HEK293 (cell line): Measurements from ENCODE around the gene DENND6B.

Experiments
- GFI1B ChIP-seq: fragments of 450-650 bp; formaldehyde crosslinking; IDR thresholded peaks from 2 replicates; pipeline ENCODE4 v1.5.1; 2016; ENCODE audit warnings: missing biosample characterization, missing genetic modification characterization
- GLIS1 ChIP-seq: fragments of 450-650 bp; formaldehyde crosslinking; IDR thresholded peaks from 2 replicates; pipeline ENCODE4 v1.5.1; 2016; ENCODE audit warnings: missing biosample characterization, missing genetic modification characterization
- KLF9 ChIP-seq: fragments of 450-650 bp; formaldehyde crosslinking; IDR thresholded peaks from 2 replicates; pipeline ENCODE4 v1.5.1; 2016; ENCODE audit warnings: missing biosample characterization, missing genetic modification characterization, low read depth
- MZF1 ChIP-seq: fragments of 450-650 bp; formaldehyde crosslinking; IDR thresholded peaks from 2 replicates; pipeline ENCODE4 v1.5.1; 2017; ENCODE audit warnings: missing biosample characterization, missing genetic modification characterization, borderline replicate concordance
- SP2 ChIP-seq: fragments of 450-650 bp; formaldehyde crosslinking; IDR thresholded peaks from 2 replicates; pipeline ENCODE4 v1.5.1; 2016; ENCODE audit warnings: missing biosample characterization, missing genetic modification characterization
- YY1 ChIP-seq: fragments of 450-650 bp; formaldehyde crosslinking; IDR thresholded peaks from 2 replicates; pipeline ENCODE4 v1.5.1; 2018; ENCODE audit warnings: missing biosample characterization, missing genetic modification characterization
- ZBTB8A ChIP-seq: fragments of 450-650 bp; formaldehyde crosslinking; IDR thresholded peaks from 2 replicates; pipeline ENCODE4 v1.5.1; 2016; ENCODE audit warnings: missing biosample characterization, missing genetic modification characterization
- ZEB2 ChIP-seq: fragments of 450-650 bp; formaldehyde crosslinking; IDR thresholded peaks from 2 replicates; pipeline ENCODE4 v1.5.1; 2016; ENCODE audit warnings: missing biosample characterization, missing genetic modification characterization
- ZFHX2 ChIP-seq: fragments of 450-650 bp; formaldehyde crosslinking; conservative IDR thresholded peaks from 2 replicates; pipeline ENCODE4 v1.5.1; 2016; ENCODE audit warnings: missing biosample characterization, missing genetic modification characterization
- ZFP3 ChIP-seq: fragments of 450-650 bp; formaldehyde crosslinking; IDR thresholded peaks from 2 replicates; pipeline ENCODE4 v1.5.1; 2016; ENCODE audit warnings: low read depth, missing biosample characterization, missing genetic modification characterization
- ZNF10 ChIP-seq: fragments of 450-650 bp; formaldehyde crosslinking; IDR thresholded peaks from 2 replicates; pipeline ENCODE4 v1.5.1; 2017; ENCODE audit warnings: missing biosample characterization, missing genetic modification characterization
- ZNF114 ChIP-seq: fragments of 450-650 bp; formaldehyde crosslinking; IDR thresholded peaks from 2 replicates; pipeline ENCODE4 v1.5.0; 2017; ENCODE audit warnings: missing biosample characterization, missing genetic modification characterization
- ZNF214 ChIP-seq: fragments of 450-650 bp; formaldehyde crosslinking; IDR thresholded peaks from 2 replicates; pipeline ENCODE4 v1.5.1; 2017; ENCODE audit warnings: missing biosample characterization, mild to moderate bottlenecking, missing genetic modification characterization, borderline replicate concordance
- ZNF221 ChIP-seq: fragments of 450-650 bp; formaldehyde crosslinking; IDR thresholded peaks from 2 replicates; pipeline ENCODE4 v1.5.1; 2017; ENCODE audit warnings: missing biosample characterization, missing genetic modification characterization, borderline replicate concordance
- ZNF23 ChIP-seq: fragments of 450-650 bp; formaldehyde crosslinking; IDR thresholded peaks from 2 replicates; pipeline ENCODE4 v1.5.1; 2016; ENCODE audit warnings: missing biosample characterization, missing genetic modification characterization, borderline replicate concordance
- ZNF239 ChIP-seq: fragments of 450-650 bp; formaldehyde crosslinking; IDR thresholded peaks from 2 replicates; pipeline ENCODE4 v1.5.1; 2016; ENCODE audit warnings: missing biosample characterization, missing genetic modification characterization
- ZNF248 ChIP-seq: fragments of 450-650 bp; formaldehyde crosslinking; IDR thresholded peaks from 2 replicates; pipeline ENCODE4 v1.5.1; 2017; ENCODE audit warnings: missing biosample characterization, missing genetic modification characterization
- ZNF274 ChIP-seq, 2 experiments: fragments of 200-500 bp in 1 of 2; fragments of 450-650 bp in 1 of 2; sonication (Bioruptor generic) in 1 of 2; formaldehyde crosslinking in 1 of 2; IDR thresholded peaks; 2 replicates each; pipeline versions ENCODE4 v1.5.1 to v1.6.1; 2014 to 2016; ENCODE audit warnings: borderline replicate concordance in 1 of 2, inconsistent platforms in 1 of 2, low read length in 1 of 2, missing biosample characterization in 1 of 2, missing genetic modification characterization in 1 of 2
- ZNF362 ChIP-seq: fragments of 450-650 bp; formaldehyde crosslinking; IDR thresholded peaks from 2 replicates; pipeline ENCODE4 v1.5.1; 2016; ENCODE audit warnings: missing biosample characterization, missing genetic modification characterization
- ZNF394 ChIP-seq: fragments of 450-650 bp; formaldehyde crosslinking; IDR thresholded peaks from 2 replicates; pipeline ENCODE4 v1.5.1; 2016; ENCODE audit warnings: missing biosample characterization, missing genetic modification characterization, mild to moderate bottlenecking, moderate library complexity, borderline replicate concordance
- ZSCAN23 ChIP-seq: fragments of 450-650 bp; formaldehyde crosslinking; IDR thresholded peaks from 2 replicates; pipeline ENCODE4 v1.5.1; 2016; ENCODE audit warnings: missing biosample characterization, missing genetic modification characterization
- TF ChIP-seq, protein P1 (sequence below): fragments of 450-650 bp; formaldehyde crosslinking; IDR thresholded peaks from 2 replicates; pipeline ENCODE4 v1.5.1; 2017; ENCODE audit warnings: missing biosample characterization, missing genetic modification characterization
- TF ChIP-seq, protein P2 (sequence below): fragments of 450-650 bp; formaldehyde crosslinking; IDR thresholded peaks from 2 replicates; pipeline ENCODE4 v1.5.1; 2016; ENCODE audit warnings: missing biosample characterization, missing genetic modification characterization
- TF ChIP-seq, protein P3 (sequence below): fragments of 450-650 bp; formaldehyde crosslinking; IDR thresholded peaks from 2 replicates; pipeline ENCODE4 v1.5.1; 2016; ENCODE audit warnings: missing biosample characterization, missing genetic modification characterization
- TF ChIP-seq, protein P4 (sequence below): fragments of 450-650 bp; formaldehyde crosslinking; IDR thresholded peaks from 2 replicates; pipeline ENCODE4 v1.5.1; 2016; ENCODE audit warnings: missing biosample characterization, missing genetic modification characterization
- TF ChIP-seq, protein P5 (sequence below): fragments of 450-650 bp; formaldehyde crosslinking; IDR thresholded peaks from 2 replicates; pipeline ENCODE4 v1.5.1; 2016; ENCODE audit warnings: missing biosample characterization, missing genetic modification characterization

The DENND6B gene

GRCh38 chr22:50303848-50304527 is 22.8 kb downstream of the DENND6B start (continued):
- TF ChIP-seq ZNF362 (tag by site-specific recombination), result no peak
- no peak for TF ChIP-seq ZSCAN23 (tag by site-specific recombination)
- peak; percentile 63 for TF ChIP-seq SP2
- TF ChIP-seq, protein P1, sequence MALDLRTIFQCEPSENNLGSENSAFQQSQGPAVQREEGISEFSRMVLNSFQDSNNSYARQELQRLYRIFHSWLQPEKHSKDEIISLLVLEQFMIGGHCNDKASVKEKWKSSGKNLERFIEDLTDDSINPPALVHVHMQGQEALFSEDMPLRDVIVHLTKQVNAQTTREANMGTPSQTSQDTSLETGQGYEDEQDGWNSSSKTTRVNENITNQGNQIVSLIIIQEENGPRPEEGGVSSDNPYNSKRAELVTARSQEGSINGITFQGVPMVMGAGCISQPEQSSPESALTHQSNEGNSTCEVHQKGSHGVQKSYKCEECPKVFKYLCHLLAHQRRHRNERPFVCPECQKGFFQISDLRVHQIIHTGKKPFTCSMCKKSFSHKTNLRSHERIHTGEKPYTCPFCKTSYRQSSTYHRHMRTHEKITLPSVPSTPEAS (tag by site-specific recombination), result no peak
- TF ChIP-seq ZNF394 (tag by site-specific recombination), result no peak
- TF ChIP-seq, protein P2, sequence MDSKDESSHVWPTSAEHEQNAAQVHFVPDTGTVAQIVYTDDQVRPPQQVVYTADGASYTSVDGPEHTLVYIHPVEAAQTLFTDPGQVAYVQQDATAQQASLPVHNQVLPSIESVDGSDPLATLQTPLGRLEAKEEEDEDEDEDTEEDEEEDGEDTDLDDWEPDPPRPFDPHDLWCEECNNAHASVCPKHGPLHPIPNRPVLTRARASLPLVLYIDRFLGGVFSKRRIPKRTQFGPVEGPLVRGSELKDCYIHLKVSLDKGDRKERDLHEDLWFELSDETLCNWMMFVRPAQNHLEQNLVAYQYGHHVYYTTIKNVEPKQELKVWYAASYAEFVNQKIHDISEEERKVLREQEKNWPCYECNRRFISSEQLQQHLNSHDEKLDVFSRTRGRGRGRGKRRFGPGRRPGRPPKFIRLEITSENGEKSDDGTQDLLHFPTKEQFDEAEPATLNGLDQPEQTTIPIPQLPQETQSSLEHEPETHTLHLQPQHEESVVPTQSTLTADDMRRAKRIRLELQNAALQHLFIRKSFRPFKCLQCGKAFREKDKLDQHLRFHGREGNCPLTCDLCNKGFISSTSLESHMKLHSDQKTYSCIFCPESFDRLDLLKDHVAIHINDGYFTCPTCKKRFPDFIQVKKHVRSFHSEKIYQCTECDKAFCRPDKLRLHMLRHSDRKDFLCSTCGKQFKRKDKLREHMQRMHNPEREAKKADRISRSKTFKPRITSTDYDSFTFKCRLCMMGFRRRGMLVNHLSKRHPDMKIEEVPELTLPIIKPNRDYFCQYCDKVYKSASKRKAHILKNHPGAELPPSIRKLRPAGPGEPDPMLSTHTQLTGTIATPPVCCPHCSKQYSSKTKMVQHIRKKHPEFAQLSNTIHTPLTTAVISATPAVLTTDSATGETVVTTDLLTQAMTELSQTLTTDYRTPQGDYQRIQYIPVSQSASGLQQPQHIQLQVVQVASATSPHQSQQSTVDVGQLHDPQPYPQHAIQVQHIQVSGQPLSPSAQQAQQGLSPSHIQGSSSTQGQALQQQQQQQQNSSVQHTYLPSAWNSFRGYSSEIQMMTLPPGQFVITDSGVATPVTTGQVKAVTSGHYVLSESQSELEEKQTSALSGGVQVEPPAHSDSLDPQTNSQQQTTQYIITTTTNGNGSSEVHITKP (tag by site-specific recombination), result peak; percentile 82
- TF ChIP-seq MZF1, result no peak
- peak; percentile 45; the same call in 1 of the 2 replicates for TF ChIP-seq ZFHX2 (tag by site-specific recombination)
- TF ChIP-seq ZNF214 (tag by site-specific recombination), result no peak
- no peak for TF ChIP-seq ZNF248 (tag by site-specific recombination)
- peak; percentile 75 for TF ChIP-seq GLIS1 (tag by site-specific recombination)
- TF ChIP-seq GFI1B (tag by site-specific recombination), result no peak
- TF ChIP-seq ZNF221 (tag by site-specific recombination), result no peak
- TF ChIP-seq KLF9, result no peak
- no peak for TF ChIP-seq ZEB2
- TF ChIP-seq ZBTB8A, result peak; percentile 81
- TF ChIP-seq ZNF274 (IDR thresholded peaks at IDR 0.05; ENCODE audit: low read length), result no peak
- TF ChIP-seq ZNF274 (tag by site-specific recombination; IDR thresholded peaks at IDR 0.05; ENCODE audit: borderline replicate concordance), result no peak
- no peak for TF ChIP-seq ZNF23
- TF ChIP-seq YY1 (tag by site-specific recombination), result no peak
- TF ChIP-seq, protein P3, sequence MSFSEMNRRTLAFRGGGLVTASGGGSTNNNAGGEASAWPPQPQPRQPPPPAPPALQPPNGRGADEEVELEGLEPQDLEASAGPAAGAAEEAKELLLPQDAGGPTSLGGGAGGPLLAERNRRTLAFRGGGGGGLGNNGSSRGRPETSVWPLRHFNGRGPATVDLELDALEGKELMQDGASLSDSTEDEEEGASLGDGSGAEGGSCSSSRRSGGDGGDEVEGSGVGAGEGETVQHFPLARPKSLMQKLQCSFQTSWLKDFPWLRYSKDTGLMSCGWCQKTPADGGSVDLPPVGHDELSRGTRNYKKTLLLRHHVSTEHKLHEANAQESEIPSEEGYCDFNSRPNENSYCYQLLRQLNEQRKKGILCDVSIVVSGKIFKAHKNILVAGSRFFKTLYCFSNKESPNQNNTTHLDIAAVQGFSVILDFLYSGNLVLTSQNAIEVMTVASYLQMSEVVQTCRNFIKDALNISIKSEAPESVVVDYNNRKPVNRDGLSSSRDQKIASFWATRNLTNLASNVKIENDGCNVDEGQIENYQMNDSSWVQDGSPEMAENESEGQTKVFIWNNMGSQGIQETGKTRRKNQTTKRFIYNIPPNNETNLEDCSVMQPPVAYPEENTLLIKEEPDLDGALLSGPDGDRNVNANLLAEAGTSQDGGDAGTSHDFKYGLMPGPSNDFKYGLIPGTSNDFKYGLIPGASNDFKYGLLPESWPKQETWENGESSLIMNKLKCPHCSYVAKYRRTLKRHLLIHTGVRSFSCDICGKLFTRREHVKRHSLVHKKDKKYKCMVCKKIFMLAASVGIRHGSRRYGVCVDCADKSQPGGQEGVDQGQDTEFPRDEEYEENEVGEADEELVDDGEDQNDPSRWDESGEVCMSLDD (tag by site-specific recombination), result peak; percentile 57; the same call in 1 of the 2 replicates
- no peak for TF ChIP-seq ZNF114 (tag by site-specific recombination)
- no peak for TF ChIP-seq ZNF10 (tag by site-specific recombination)
- no peak for TF ChIP-seq ZNF239
- TF ChIP-seq, protein P4, sequence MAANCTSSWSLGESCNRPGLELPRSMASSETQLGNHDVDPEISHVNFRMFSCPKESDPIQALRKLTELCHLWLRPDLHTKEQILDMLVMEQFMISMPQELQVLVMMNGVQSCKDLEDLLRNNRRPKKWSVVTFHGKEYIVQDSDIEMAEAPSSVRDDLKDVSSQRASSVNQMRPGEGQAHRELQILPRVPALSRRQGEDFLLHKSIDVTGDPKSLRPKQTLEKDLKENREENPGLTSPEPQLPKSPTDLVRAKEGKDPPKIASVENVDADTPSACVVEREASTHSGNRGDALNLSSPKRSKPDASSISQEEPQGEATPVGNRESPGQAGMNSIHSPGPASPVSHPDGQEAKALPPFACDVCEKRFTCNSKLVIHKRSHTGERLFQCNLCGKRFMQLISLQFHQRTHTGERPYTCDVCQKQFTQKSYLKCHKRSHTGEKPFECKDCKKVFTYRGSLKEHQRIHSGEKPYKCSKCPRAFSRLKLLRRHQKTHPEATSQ, result no peak
- TF ChIP-seq, protein P5, sequence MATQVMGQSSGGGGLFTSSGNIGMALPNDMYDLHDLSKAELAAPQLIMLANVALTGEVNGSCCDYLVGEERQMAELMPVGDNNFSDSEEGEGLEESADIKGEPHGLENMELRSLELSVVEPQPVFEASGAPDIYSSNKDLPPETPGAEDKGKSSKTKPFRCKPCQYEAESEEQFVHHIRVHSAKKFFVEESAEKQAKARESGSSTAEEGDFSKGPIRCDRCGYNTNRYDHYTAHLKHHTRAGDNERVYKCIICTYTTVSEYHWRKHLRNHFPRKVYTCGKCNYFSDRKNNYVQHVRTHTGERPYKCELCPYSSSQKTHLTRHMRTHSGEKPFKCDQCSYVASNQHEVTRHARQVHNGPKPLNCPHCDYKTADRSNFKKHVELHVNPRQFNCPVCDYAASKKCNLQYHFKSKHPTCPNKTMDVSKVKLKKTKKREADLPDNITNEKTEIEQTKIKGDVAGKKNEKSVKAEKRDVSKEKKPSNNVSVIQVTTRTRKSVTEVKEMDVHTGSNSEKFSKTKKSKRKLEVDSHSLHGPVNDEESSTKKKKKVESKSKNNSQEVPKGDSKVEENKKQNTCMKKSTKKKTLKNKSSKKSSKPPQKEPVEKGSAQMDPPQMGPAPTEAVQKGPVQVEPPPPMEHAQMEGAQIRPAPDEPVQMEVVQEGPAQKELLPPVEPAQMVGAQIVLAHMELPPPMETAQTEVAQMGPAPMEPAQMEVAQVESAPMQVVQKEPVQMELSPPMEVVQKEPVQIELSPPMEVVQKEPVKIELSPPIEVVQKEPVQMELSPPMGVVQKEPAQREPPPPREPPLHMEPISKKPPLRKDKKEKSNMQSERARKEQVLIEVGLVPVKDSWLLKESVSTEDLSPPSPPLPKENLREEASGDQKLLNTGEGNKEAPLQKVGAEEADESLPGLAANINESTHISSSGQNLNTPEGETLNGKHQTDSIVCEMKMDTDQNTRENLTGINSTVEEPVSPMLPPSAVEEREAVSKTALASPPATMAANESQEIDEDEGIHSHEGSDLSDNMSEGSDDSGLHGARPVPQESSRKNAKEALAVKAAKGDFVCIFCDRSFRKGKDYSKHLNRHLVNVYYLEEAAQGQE (tag by site-specific recombination), result no peak
- no peak for TF ChIP-seq ZFP3 (tag by site-specific recombination)
